ENCODE data around the gene SLITRK1.
A peak's percentile ranks its signal among the peaks of the same experiment; 100 is the strongest.

The SLITRK1 gene

GRCh38 chr13:83905641-83906040 lies 23.4 kb upstream of the SLITRK1 start:
- DNase-seq (ENCODE audit: low read depth, low spot score), result no peak
- in situ Hi-C loops (cut with HindIII; ENCODE audit: low sequenced_read_pairs), result no loop called here
- TF ChIP-seq CTCF (IDR thresholded peaks at IDR 0.05; ENCODE audit: low read depth, low read length), result no peak
- H3K4me3 ChIP-seq (ENCODE audit: low read depth, low read length), result no peak overlapping the region

- peak; percentile 56 for DNase-seq (ENCODE audit: low read depth, low spot score)
- no peak overlapping the region for H3K4me3 ChIP-seq (ENCODE audit: low read depth, low read length)
- in situ Hi-C loops (cut with HindIII; ENCODE audit: low sequenced_read_pairs), result no loop called here
- TF ChIP-seq CTCF (IDR thresholded peaks at IDR 0.05; ENCODE audit: low read depth, low read length), result no peak
Observed at GRCh38 chr13:83895994-83896580, 13.8 kb upstream of the SLITRK1 start.

- H3K4me3 ChIP-seq (ENCODE audit: low read depth, low read length), result no peak overlapping the region
- in situ Hi-C loops (cut with HindIII; ENCODE audit: low sequenced_read_pairs), result no loop called here
- no peak for TF ChIP-seq CTCF (IDR thresholded peaks at IDR 0.05; ENCODE audit: low read depth, low read length)
- DNase-seq (ENCODE audit: low read depth, low spot score), result no peak
Observed at GRCh38 chr13:83890358-83890757, 8.1 kb upstream of the SLITRK1 start.

- no peak for DNase-seq (ENCODE audit: low read depth, low spot score)
- TF ChIP-seq CTCF (IDR thresholded peaks at IDR 0.05; ENCODE audit: low read depth, low read length), result no peak
- in situ Hi-C loops (cut with HindIII; ENCODE audit: low sequenced_read_pairs), result no loop called here
- H3K4me3 ChIP-seq (ENCODE audit: low read depth, low read length), result no peak overlapping the region
Observed at GRCh38 chr13:83884141-83884540, 1.9 kb upstream of the SLITRK1 start.

DNA sequence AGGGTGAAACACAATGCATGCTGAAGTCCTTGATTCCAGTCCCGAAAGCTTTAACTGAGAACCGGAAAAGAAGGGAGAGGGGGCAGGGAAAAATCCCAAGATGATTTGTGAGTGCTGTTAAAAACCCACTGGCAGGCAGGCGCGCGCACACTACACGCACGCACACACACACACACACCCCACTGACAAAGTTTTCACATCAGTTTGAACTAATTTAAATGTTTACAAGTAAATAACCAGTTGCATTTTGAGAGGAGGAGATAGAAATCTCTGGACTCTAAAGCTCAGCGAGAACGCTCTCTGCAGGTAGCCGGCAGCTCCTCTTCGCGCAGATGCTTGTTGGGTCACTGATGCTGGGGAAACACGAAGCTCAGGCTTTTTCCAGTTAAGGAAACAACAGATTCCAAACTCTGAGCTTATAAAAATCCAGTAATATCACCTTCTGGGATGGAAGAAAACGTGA lies 818 bp upstream of the SLITRK1 start:
- DNase-seq (ENCODE audit: low read depth, low spot score), result no peak
- TF ChIP-seq CTCF (IDR thresholded peaks at IDR 0.05; ENCODE audit: low read depth, low read length), result no peak
- peak overlapping the region; percentile 19 for H3K4me3 ChIP-seq (ENCODE audit: low read depth, low read length)
- in situ Hi-C loops (cut with HindIII; ENCODE audit: low sequenced_read_pairs), result no loop called here

DNA sequence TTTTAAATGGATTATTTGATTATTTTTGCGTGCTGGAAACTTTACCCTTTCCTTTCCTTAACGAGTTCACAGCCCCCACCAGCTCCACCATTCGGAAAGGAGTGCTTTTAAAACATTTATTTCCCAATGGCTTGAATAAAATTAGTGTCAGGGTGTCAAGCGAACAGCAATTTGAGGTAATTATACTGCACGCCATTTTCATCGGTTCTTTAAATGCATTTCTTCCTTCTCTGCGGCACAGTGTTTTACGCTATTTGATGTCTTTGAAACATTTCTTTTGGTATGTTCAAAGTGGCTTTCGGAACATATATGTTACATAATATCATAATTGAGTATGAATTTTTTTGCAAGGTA lies 309 bp upstream of the SLITRK1 start:
- H3K4me3 ChIP-seq (ENCODE audit: low read depth, low read length), result peak overlapping the region; percentile 37
- no peak for TF ChIP-seq CTCF (IDR thresholded peaks at IDR 0.05; ENCODE audit: low read depth, low read length)
- no peak for DNase-seq (ENCODE audit: low read depth, low spot score)
- in situ Hi-C loops (cut with HindIII; ENCODE audit: low sequenced_read_pairs), result no loop called here

All from astrocyte of the spinal cord (primary cell).